Rectal smooth muscle tissue (tissue), 1 donor: Measurements from ENCODE around the gene CBX1.
A peak's percentile ranks its signal among the peaks of the same experiment; 100 is the strongest.

Experiments
- H3K27ac ChIP-seq: one replicate; pipeline ENCODE4 v1.7.0; 2013; ENCODE audit warnings: low read depth, low read length, inconsistent platforms
- H3K27me3 ChIP-seq: one replicate; pipeline ENCODE4 v1.7.0; 2013; ENCODE audit warnings: low read length; ENCODE audit not compliant: control insufficient read depth, insufficient read depth
- H3K36me3 ChIP-seq: one replicate; pipeline ENCODE4 v1.7.0; 2013; ENCODE audit warnings: low read length; ENCODE audit not compliant: control insufficient read depth, insufficient read depth
- H3K4me1 ChIP-seq: one replicate; pipeline ENCODE4 v1.7.0; 2013; ENCODE audit warnings: low read length; ENCODE audit not compliant: control insufficient read depth, insufficient read depth
- H3K4me3 ChIP-seq: one replicate; pipeline ENCODE4 v1.7.0; 2013; ENCODE audit warnings: low read length
- H3K9ac ChIP-seq: one replicate; pipeline ENCODE4 v1.7.0; 2013; ENCODE audit warnings: low read length

Gene CBX1

DNA sequence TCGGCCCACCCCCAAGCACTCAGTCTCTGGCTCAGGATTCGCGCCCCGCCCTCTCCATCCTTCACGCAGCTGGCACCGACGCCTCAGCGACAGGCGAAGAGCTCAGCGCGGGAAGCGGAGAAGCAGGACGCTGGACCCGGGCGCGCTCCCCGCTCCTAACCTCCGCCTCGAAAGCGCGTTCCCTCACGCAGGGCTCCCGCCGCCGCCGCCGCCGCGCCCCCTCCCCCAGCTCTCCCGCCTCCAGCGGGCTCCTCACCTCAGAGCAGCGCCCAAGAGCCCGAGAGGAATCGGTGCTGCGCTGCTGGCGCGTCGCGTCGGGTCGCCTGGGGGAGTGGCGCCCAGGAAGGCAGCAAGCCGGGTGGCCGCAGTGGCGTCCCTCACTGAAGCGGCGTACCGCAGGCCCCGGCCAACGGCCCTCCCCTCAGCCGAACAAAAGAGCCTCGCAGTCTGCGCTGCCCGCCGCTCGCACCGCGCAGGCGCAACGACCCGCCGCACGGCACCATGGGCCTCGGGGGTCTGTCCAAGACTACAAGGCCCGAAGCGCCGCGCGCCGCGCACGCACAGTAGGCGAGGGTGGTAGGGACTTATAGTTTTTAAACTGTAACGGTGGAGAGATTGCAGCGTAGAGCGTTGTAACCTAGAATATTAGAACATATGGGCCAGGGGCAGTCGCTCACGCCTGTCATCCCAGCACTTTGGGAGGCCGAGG is at the start of gene CBX1:
Gene CBX1 (minus strand): TSS at position 467 of the 709 bp plus-strand sequence. CDS start 24,474 bp downstream, outside the sequence.
- Histone ChIP-seq H3K9ac (peak within 1 kb of the TSS; percentile 40), H3K27me3 (no peaks in the 10 kb centered on the region), H3K4me1 (no peaks in the 10 kb centered on the region), H3K27ac (peak within 1 kb of the TSS; percentile 89), H3K4me3 (peak within 1 kb of the TSS; percentile 92), H3K36me3 (no peaks in the 10 kb centered on the region)

DNA sequence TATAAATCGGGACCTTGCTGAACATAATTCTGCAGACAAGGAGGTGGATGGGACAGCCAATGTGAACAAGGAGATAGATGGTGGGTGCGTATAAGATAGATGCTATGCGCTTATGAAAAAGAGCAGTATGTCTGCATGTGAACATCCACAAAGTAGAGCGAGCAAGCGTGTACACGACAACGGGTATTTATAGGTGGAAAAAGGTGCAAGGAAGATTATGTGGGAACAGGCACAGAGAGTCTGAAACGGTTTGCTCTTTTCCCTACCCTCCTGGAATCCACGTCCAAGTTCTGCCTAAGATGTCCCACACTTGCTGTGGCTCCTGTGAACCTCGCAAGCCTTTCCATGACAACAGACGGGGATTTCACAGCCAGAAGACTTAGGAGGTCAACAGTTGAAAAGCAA is 49.3 kb upstream of the CBX1 start:
- Histone ChIP-seq H3K4me3 (no peak overlapping the region), H3K9ac (no peak overlapping the region), H3K36me3 (no peaks in the 10 kb centered on the region), H3K27ac (no peak overlapping the region), H3K27me3 (peaks cover 5% of the 10 kb centered on the region), H3K4me1 (no peaks in the 10 kb centered on the region)

- H3K27me3 ChIP-seq, result peaks cover 5% of the 10 kb centered on the region
- no peak overlapping the region for H3K27ac ChIP-seq
- no peak overlapping the region for H3K9ac ChIP-seq
- H3K4me3 ChIP-seq, result no peak overlapping the region
- no peaks in the 10 kb centered on the region for H3K4me1 ChIP-seq
- no peaks in the 10 kb centered on the region for H3K36me3 ChIP-seq
Measured at GRCh38 chr17:48149787-48150463, 48.6 kb upstream of the CBX1 start.

DNA sequence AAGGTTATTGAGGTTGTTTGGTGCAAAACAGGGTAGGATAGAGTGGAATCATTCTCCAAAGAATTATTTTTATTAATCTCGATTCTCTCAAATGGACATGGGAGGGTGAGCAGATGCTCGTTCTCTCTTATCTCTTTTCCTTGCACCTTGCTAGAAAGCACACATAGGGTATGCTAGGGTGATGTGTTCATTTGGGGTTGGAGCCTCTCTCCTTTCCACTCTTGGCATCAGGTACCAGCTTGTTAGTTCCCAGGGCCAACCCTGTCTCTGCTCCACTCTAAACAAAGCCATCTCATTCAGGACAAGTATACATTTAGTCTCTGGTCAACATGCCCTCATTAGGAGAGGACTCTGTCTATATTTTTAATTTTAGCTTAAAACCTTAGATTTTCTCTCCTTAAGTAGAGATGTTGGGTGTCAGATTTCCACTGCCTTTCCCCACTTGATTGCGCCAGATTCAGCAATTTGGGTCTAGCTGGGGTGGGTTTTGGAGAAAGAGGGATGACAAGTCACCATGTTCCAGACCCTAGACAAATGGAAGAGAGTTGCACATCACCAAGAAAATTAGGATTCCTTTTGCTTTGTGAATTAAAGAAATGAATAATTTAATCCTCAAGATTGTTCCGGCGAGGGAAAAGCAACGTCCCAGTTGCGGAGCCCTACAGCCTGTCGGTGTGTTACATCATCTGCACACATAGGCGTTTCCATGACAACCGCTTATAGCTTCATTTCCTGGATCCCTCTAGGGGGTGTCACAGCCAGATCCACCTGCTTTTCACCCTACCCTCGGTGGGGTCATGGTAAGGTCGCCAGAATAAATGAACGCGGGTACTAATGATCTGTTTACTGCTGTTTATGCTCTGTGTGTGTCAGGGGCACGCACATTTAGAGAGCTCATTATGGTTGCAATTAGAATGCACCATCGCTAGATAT is 47.8 kb upstream of the CBX1 start:
- Histone ChIP-seq H3K4me3 (no peak overlapping the region), H3K36me3 (no peaks in the 10 kb centered on the region), H3K27me3 (peaks cover 5% of the 10 kb centered on the region), H3K9ac (no peak overlapping the region), H3K4me1 (no peaks in the 10 kb centered on the region), H3K27ac (no peak overlapping the region)

DNA sequence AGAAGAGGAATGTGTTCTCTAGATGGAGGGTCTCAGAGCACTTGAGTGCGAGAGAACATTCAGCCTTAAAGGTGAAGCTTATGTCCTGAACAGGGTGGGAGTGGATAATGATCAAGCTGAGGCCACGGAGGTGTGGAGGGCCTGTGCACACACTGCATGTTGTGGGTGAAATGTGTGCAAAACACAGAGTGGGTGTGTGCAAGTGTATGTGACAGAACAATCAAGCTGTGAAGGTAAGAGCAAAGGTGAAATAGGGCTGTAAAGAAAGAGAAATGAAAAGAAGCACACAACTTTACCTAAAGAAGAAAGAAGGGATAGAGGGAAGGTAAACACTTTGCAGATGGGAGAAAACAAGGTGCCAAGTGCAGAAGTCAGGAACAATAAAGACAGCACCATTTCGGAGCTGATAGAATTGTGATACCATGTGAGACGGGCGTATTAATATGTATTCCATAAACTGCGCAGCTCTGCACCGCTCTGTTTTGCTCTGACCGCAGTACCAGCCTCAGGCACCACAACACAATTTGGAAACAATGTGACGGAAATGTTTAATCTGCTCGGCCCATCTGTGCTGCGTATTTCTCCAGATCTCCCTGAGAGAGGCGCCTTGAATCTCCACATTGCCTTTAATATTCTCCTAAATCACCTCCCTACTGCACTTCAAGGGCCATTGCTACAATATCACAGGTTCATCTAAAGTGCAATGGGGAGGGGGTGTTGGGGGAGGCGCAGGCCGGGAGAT is 46.9 kb upstream of the CBX1 start:
- Histone ChIP-seq H3K27ac (no peak overlapping the region), H3K27me3 (peaks cover 5% of the 10 kb centered on the region), H3K4me3 (no peak overlapping the region), H3K9ac (no peak overlapping the region), H3K36me3 (no peaks in the 10 kb centered on the region), H3K4me1 (no peaks in the 10 kb centered on the region)

DNA sequence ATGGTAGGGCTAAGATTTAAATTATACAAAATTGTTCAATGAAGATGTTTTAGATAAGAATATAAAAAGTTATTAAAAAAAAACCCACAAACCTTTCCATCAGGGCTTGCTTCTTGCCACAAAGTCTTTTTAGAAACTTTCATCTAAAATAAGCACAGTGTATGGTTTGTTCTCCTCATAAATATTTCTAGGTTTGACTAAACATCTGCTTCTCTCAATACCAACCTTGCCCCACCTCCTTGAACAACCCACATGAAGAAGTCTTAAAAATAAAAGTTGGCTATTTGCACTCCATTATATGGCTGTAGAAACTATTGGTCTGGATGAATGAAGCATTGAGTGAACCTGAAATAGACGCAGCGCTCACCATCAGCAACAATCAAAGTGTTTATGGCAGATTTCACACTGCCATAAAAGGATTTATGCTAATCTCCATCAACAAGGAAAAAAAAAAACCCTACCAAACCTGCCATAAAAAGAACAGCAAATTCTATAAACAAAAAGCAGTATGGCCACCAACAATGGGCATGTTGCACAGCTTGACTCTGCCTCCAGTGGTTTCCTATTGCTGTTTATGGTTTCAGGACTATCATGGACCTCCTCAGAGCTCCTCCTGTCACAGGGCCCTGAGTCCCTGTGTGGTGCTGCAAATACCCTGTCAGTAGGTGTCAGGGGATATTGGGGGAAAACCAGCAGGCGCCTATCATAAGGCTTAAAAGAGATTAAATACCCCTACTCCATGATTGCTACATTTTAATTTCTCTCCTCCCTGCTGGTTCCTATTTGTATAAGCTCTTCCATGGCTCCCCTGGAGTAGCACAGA is 43.9 kb upstream of the CBX1 start:
- no peak overlapping the region for H3K4me3 ChIP-seq
- H3K4me1 ChIP-seq, result no peaks in the 10 kb centered on the region
- no peak overlapping the region for H3K9ac ChIP-seq
- H3K36me3 ChIP-seq, result no peaks in the 10 kb centered on the region
- no peaks in the 10 kb centered on the region for H3K27me3 ChIP-seq
- H3K27ac ChIP-seq, result no peak overlapping the region

- H3K9ac ChIP-seq, result no peak overlapping the region
- H3K4me1 ChIP-seq, result no peaks in the 10 kb centered on the region
- H3K27ac ChIP-seq, result no peak overlapping the region
- no peak overlapping the region for H3K4me3 ChIP-seq
- no peaks in the 10 kb centered on the region for H3K27me3 ChIP-seq
- no peaks in the 10 kb centered on the region for H3K36me3 ChIP-seq
Measured at GRCh38 chr17:48144231-48144630, 43.0 kb upstream of the CBX1 start.

GRCh38 chr17:48143629-48144028 is 42.4 kb upstream of the CBX1 start:
- Histone ChIP-seq H3K36me3 (no peaks in the 10 kb centered on the region), H3K4me3 (no peak overlapping the region), H3K27ac (no peak overlapping the region), H3K27me3 (no peaks in the 10 kb centered on the region), H3K9ac (no peak overlapping the region), H3K4me1 (no peaks in the 10 kb centered on the region)

DNA sequence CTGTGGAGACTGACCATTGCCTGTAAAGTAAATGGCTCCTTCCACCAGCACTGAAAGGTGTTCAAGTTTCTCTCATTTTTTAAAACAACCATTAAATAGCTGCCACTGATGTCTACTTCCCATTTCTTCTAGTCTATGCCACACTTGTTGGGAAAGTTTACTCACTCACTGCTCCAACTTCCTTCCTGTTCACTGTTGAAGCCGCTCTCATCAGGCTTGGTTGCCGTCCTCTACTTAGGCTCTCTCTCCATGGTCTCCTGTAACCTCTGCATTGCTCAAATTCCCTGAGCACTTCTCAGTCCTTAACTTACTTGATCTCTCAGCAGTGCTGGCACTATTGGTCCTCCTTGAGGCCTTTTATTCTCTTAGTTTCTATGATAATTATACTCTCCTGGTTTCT is 38.7 kb upstream of the CBX1 start:
- H3K36me3 ChIP-seq, result no peaks in the 10 kb centered on the region
- no peaks in the 10 kb centered on the region for H3K27me3 ChIP-seq
- H3K27ac ChIP-seq, result no peak overlapping the region
- H3K4me1 ChIP-seq, result no peaks in the 10 kb centered on the region
- H3K4me3 ChIP-seq, result no peak overlapping the region
- H3K9ac ChIP-seq, result no peak overlapping the region

DNA sequence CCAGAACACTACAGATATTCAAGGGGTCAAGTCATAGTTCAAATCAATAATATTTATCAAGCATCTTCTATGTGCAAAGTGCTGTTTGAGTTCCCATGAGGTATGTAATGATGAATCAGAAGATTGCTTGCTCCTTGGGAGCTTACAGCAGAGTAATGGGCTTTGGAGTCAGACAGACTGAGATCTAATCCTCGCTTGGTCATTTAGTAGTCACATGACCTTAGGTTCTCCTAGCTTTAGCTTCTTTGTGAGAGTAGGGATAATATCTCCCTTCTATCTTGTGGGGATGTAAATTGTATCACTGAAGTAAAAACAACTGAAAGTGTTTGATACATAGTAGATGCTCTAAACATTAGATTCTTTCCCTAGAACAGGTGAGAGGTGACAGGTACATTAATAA is 36.4 kb upstream of the CBX1 start:
- no peak overlapping the region for H3K4me3 ChIP-seq
- no peak overlapping the region for H3K27ac ChIP-seq
- H3K27me3 ChIP-seq, result no peaks in the 10 kb centered on the region
- no peak overlapping the region for H3K9ac ChIP-seq
- H3K4me1 ChIP-seq, result no peaks in the 10 kb centered on the region
- no peaks in the 10 kb centered on the region for H3K36me3 ChIP-seq

DNA sequence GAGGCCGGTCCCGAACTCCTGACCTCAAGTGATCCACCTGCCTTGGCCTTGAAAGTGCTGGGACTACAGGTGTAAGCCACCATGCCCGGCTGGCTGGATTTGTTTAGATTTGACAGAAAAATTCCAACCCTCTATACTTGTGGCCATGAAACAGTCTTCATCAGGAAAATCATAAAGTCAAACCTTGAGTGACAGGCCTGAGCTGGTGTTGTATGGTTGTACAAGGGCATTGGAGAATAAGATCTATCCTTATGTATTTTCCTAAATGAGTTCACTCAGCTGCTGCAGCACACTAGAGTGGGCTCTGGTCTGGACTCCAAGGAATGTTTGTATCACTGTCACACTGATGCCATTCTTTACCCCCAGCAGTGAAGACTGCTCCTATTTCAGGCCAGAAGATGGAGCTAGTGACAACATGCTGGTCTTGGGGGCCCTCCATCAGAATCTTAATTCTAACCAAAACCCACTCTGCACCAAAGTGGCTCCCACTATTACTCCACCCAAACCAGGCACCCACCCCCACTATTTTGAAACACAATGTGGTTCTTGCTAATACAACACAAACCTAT is 33.7 kb upstream of the CBX1 start:
- Histone ChIP-seq H3K9ac (no peak overlapping the region), H3K27ac (no peak overlapping the region), H3K4me3 (no peak overlapping the region), H3K36me3 (no peaks in the 10 kb centered on the region), H3K27me3 (no peaks in the 10 kb centered on the region), H3K4me1 (no peaks in the 10 kb centered on the region)
